GM21526 (cell line): ENCODE measurements around the gene HBM.
"Not testable (repeated sequence)": the region's sequence is repeated elsewhere in the genome, so short reads cannot be mapped to it uniquely, and the experiment has no call there.

Experiments
- ATAC-seq: cut with Tn5 transposase; IDR thresholded peaks from one replicate; pipeline ENCODE4 v1.9.1; 2021; ENCODE audit warnings: moderate library complexity; ENCODE audit not compliant: unreplicated experiment, low FRiP score

The HBM gene

GRCh38 chr16:144797-145252 lies 21.0 kb upstream of the HBM start:
- no peak for ATAC-seq

- ATAC-seq = no peak
Observed at GRCh38 chr16:146646-147045, 19.1 kb upstream of the HBM start.

GRCh38 chr16:149024-149660 lies 16.6 kb upstream of the HBM start:
- no peak for ATAC-seq

GRCh38 chr16:152141-153128 lies 13.3 kb upstream of the HBM start, which contains the start of gene HBZ:
TSS of gene HBZ (plus strand) at chr16:152644. CDS start at chr16:152910, 266 bp downstream.
- ATAC-seq = no peak

GRCh38 chr16:153129-153521 lies 12.7 kb upstream of the HBM start:
- ATAC-seq = not testable (repeated sequence)

- not testable (repeated sequence) for ATAC-seq
Observed at GRCh38 chr16:153550-154216, 12.1 kb upstream of the HBM start.

GRCh38 chr16:154217-155030 lies 11.4 kb upstream of the HBM start:
- ATAC-seq = no peak

GRCh38 chr16:155031-155398 lies 10.8 kb upstream of the HBM start:
- ATAC-seq = no peak

GRCh38 chr16:159136-159849 lies 6.5 kb upstream of the HBM start:
- ATAC-seq = no peak

- not testable (repeated sequence) for ATAC-seq
Observed at GRCh38 chr16:160242-160641, 5.5 kb upstream of the HBM start.

GRCh38 chr16:160691-161190 lies 5.0 kb upstream of the HBM start:
- ATAC-seq = no peak

- ATAC-seq = no peak
Observed at GRCh38 chr16:162271-162991, 3.3 kb upstream of the HBM start.

- not testable (repeated sequence) for ATAC-seq
Observed at GRCh38 chr16:163139-163538, 2.6 kb upstream of the HBM start.

- not testable (repeated sequence) for ATAC-seq
Observed at GRCh38 chr16:163696-164095, 2.1 kb upstream of the HBM start.

- not testable (repeated sequence) for ATAC-seq
Observed at GRCh38 chr16:164134-164823, 1.5 kb upstream of the HBM start.

GRCh38 chr16:164827-165538 lies 795 bp upstream of the HBM start:
- ATAC-seq = no peak

- ATAC-seq = no peak
Observed at GRCh38 chr16:166375-167121, 770 bp downstream of the HBM start.
